OCI-LY1 (cell line): ENCODE measurements around the gene RHOBTB3.

Experiments used
- H2AFZ ChIP-seq: fragments of 200-600 bp; sonication (generic), shearing (Covaris generic); 2 replicates; pipeline ENCODE4 v1.6.0; 2014; ENCODE audit warnings: antibody characterized with exemption, mild to moderate bottlenecking, low read length
- H3F3A ChIP-seq: fragments of 200-600 bp; sonication (generic), shearing (Covaris generic); 2 replicates; pipeline ENCODE4 v1.6.0; 2014; ENCODE audit warnings: mild to moderate bottlenecking, antibody characterized with exemption, low read length, moderate library complexity; ENCODE audit not compliant: insufficient read depth
- H3K27ac ChIP-seq: fragments of 200-600 bp; sonication (generic); 2 replicates; pipeline ENCODE4 v1.5.1; 2014; ENCODE audit warnings: low read length, mixed run types, mild to moderate bottlenecking, low read depth; ENCODE audit not compliant: poor library complexity, severe bottlenecking
- H3K27me3 ChIP-seq: fragments of 200-600 bp; sonication (generic); 2 replicates; pipeline ENCODE4 v1.6.0; 2014; ENCODE audit warnings: antibody characterized with exemption, mild to moderate bottlenecking, low read length, moderate library complexity; ENCODE audit not compliant: insufficient read depth
- H3K36me3 ChIP-seq: fragments of 200-600 bp; sonication (generic); 2 replicates; pipeline ENCODE4 v1.6.1; 2014; ENCODE audit warnings: mild to moderate bottlenecking, antibody characterized with exemption, low read length, moderate library complexity, mixed read lengths; ENCODE audit not compliant: insufficient read depth
- H3K4me1 ChIP-seq: fragments of 200-600 bp; sonication (generic); 2 replicates; pipeline ENCODE4 v1.5.1; 2014; ENCODE audit warnings: mild to moderate bottlenecking, low read length, moderate library complexity; ENCODE audit not compliant: insufficient read depth, severe bottlenecking
- H3K4me2 ChIP-seq: fragments of 200-600 bp; sonication (generic), shearing (Covaris generic); 2 replicates; pipeline ENCODE4 v1.6.1; 2014; ENCODE audit warnings: low read length
- H3K4me3 ChIP-seq: fragments of 200-600 bp; sonication (generic); 2 replicates; pipeline ENCODE4 v1.5.1; 2014; ENCODE audit warnings: low read length, low read depth, mild to moderate bottlenecking, mixed read lengths; ENCODE audit not compliant: poor library complexity, severe bottlenecking
- H3K79me2 ChIP-seq: fragments of 200-600 bp; shearing (Covaris generic); 2 replicates; pipeline ENCODE4 v1.6.1; 2016; ENCODE audit warnings: mixed run types, low read length, mixed read lengths; ENCODE audit not compliant: insufficient read depth
- H3K9ac ChIP-seq: fragments of 200-600 bp; sonication (generic), shearing (Covaris generic); 2 replicates; pipeline ENCODE4 v1.6.1; 2014; ENCODE audit warnings: mild to moderate bottlenecking, low read length, mixed read lengths
- H3K9me2 ChIP-seq: fragments of 200-600 bp; sonication (generic), shearing (Covaris generic); 2 replicates; pipeline ENCODE4 v1.6.1; 2014; ENCODE audit warnings: low read depth, mild to moderate bottlenecking, low read length, mixed read lengths
- H3K9me3 ChIP-seq: fragments of 200-600 bp; shearing (Covaris generic); 2 replicates; pipeline ENCODE4 v1.6.1; 2014; ENCODE audit warnings: low read length, mixed read lengths
- H4K20me1 ChIP-seq: fragments of 200-600 bp; sonication (generic), shearing (Covaris generic); 2 replicates; pipeline ENCODE4 v1.6.0; 2016; ENCODE audit warnings: mild to moderate bottlenecking, low read length; ENCODE audit not compliant: insufficient read depth
- EZH2 ChIP-seq: fragments of 200-600 bp; sonication (generic), shearing (Covaris generic); IDR thresholded peaks from 2 replicates; pipeline ENCODE4 v1.8.0; 2017; ENCODE audit warnings: borderline replicate concordance, mixed run types, mild to moderate bottlenecking, antibody characterized with exemption, low read length, moderate library complexity, mixed read lengths
- TF ChIP-seq, protein P1 (sequence below): fragments of 200-600 bp; sonication (generic), shearing (Covaris generic); IDR thresholded peaks from 2 replicates; pipeline ENCODE4 v1.5.1; 2017; ENCODE audit warnings: mild to moderate bottlenecking, antibody characterized with exemption, low read length, moderate library complexity, mixed read lengths

Gene RHOBTB3

GRCh38 chr5:95721582-95722295 lies 9.4 kb upstream of the RHOBTB3 start:
- no peaks in the 10 kb centered on the region for H4K20me1 ChIP-seq
- no peak overlapping the region for H3K4me3 ChIP-seq
- H2AFZ ChIP-seq, result no peak overlapping the region
- H3K27ac ChIP-seq, result no peak overlapping the region
- H3K27me3 ChIP-seq, result no peaks in the 10 kb centered on the region
- no peaks in the 10 kb centered on the region for H3K9me3 ChIP-seq
- H3K9ac ChIP-seq, result no peak overlapping the region
- no peaks in the 10 kb centered on the region for H3K79me2 ChIP-seq
- no peaks in the 10 kb centered on the region for H3K36me3 ChIP-seq
- no peaks in the 10 kb centered on the region for H3K4me1 ChIP-seq
- TF ChIP-seq, protein P1, sequence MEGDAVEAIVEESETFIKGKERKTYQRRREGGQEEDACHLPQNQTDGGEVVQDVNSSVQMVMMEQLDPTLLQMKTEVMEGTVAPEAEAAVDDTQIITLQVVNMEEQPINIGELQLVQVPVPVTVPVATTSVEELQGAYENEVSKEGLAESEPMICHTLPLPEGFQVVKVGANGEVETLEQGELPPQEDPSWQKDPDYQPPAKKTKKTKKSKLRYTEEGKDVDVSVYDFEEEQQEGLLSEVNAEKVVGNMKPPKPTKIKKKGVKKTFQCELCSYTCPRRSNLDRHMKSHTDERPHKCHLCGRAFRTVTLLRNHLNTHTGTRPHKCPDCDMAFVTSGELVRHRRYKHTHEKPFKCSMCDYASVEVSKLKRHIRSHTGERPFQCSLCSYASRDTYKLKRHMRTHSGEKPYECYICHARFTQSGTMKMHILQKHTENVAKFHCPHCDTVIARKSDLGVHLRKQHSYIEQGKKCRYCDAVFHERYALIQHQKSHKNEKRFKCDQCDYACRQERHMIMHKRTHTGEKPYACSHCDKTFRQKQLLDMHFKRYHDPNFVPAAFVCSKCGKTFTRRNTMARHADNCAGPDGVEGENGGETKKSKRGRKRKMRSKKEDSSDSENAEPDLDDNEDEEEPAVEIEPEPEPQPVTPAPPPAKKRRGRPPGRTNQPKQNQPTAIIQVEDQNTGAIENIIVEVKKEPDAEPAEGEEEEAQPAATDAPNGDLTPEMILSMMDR, result no peak
- TF ChIP-seq EZH2, result no peak
- no peak overlapping the region for H3K4me2 ChIP-seq
- no peaks in the 10 kb centered on the region for H3F3A ChIP-seq
- H3K9me2 ChIP-seq, result no peaks in the 10 kb centered on the region

GRCh38 chr5:95723632-95724369 lies 7.3 kb upstream of the RHOBTB3 start:
- TF ChIP-seq EZH2, result no peak
- TF ChIP-seq, protein P1, result no peak
- H3K79me2 ChIP-seq, result no peaks in the 10 kb centered on the region
- no peak overlapping the region for H3K27ac ChIP-seq
- no peak overlapping the region for H2AFZ ChIP-seq
- no peaks in the 10 kb centered on the region for H3K36me3 ChIP-seq
- H3K4me1 ChIP-seq, result no peaks in the 10 kb centered on the region
- H3K9me2 ChIP-seq, result no peaks in the 10 kb centered on the region
- H3K4me2 ChIP-seq, result no peak overlapping the region
- H3K4me3 ChIP-seq, result no peak overlapping the region
- H4K20me1 ChIP-seq, result no peaks in the 10 kb centered on the region
- H3F3A ChIP-seq, result no peaks in the 10 kb centered on the region
- H3K9me3 ChIP-seq, result no peaks in the 10 kb centered on the region
- no peak overlapping the region for H3K9ac ChIP-seq
- H3K27me3 ChIP-seq, result no peaks in the 10 kb centered on the region

DNA sequence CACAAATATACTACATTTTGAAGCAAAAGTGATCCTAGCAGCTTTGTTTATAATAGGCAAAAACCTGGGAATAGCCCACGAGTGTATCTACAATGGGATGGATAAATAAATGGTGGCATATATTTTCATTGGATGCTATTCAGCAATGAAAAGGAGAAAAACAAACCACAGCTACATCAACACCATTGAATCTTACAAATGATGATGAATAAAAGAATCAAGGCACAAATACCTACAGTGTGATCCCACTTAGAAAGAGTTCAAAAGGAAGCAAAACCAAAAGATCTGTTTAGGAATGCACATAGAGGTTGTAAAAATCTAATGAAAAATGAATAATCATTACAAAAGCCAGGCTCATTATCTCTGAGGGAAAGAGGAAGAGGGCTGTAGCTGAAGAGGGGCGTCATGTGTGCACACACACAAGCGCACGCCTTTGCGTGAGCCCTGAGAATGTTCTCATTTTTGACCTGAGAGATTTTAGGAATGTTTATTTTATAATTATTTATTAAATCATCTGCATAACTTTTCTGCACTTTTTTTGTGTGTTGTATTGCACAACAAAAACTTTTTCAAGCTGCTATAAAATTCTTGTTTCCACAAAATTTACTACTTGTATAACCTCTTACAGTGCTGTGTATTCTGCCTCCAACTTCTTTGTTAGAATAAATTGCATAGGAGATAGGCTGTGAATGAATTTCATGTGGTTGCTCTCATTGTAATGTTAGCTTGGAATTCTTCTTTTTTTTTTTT lies 5.9 kb upstream of the RHOBTB3 start:
- Histone ChIP-seq H3K27me3 (no peaks in the 10 kb centered on the region), H3K27ac (no peak overlapping the region), H2AFZ (no peak overlapping the region)

More for the DNA sequence above, 5.9 kb upstream of the RHOBTB3 start:
- H3K9ac ChIP-seq, result no peak overlapping the region
- TF ChIP-seq EZH2, result no peak
- TF ChIP-seq, protein P1, result no peak
- no peaks in the 10 kb centered on the region for H3K79me2 ChIP-seq
- H3K4me1 ChIP-seq, result no peaks in the 10 kb centered on the region
- no peaks in the 10 kb centered on the region for H4K20me1 ChIP-seq
- no peaks in the 10 kb centered on the region for H3F3A ChIP-seq
- H3K9me2 ChIP-seq, result no peaks in the 10 kb centered on the region
- H3K4me3 ChIP-seq, result no peak overlapping the region
- no peak overlapping the region for H3K4me2 ChIP-seq
- no peaks in the 10 kb centered on the region for H3K36me3 ChIP-seq
- no peaks in the 10 kb centered on the region for H3K9me3 ChIP-seq
